Sigmoid colon (tissue), 4 donors: Measurements from ENCODE around the gene NTM.

Experiments used
- CTCF ChIP-seq, 4 experiments: fragments of 450-650 bp in 3 of 4; fragments of 200-600 bp in 1 of 4; IDR thresholded peaks; one replicate each; pipeline ENCODE4 v1.5.1; 2016 to 2019; ENCODE audit warnings: antibody characterized with exemption in 4 of 4, mild to moderate bottlenecking in 3 of 4, moderate library complexity in 2 of 4
- POLR2A ChIP-seq, 2 donors: fragments of 450-650 bp; IDR thresholded peaks; one replicate each; pipeline ENCODE4 v1.6.1; 2016; ENCODE audit warnings: antibody characterized with exemption in 2 of 2, mild to moderate bottlenecking in 2 of 2, moderate library complexity in 2 of 2
- POLR2AphosphoS5 ChIP-seq, 4 donors: sonication (generic); formaldehyde crosslinking; IDR thresholded peaks; one replicate each; pipeline ENCODE4 v1.6.1; 2017; ENCODE audit warnings: antibody characterized with exemption in 4 of 4

- TF ChIP-seq CTCF (IDR thresholded peaks at IDR 0.05) = no peak
- no peak for TF ChIP-seq POLR2A (IDR thresholded peaks at IDR 0.05)
- TF ChIP-seq POLR2AphosphoS5 (IDR thresholded peaks at IDR 0.05) = no peak
These were observed 740.9 kb downstream of the NTM start for GRCh38 chr11:132111316-132111715.
